Heart left ventricle (tissue), 13 donors: ENCODE measurements around the gene NDOR1.

Experiments used
- POLR2A ChIP-seq, 2 donors: fragments of 450-650 bp; IDR thresholded peaks; one replicate each; pipeline ENCODE4 v1.6.1; 2017; ENCODE audit warnings: antibody characterized with exemption in 2 of 2, mild to moderate bottlenecking in 2 of 2, moderate library complexity in 2 of 2
- TF ChIP-seq, protein P1 (sequence below), 12 donors: fragments of 200-600 bp; sonication (generic) in 4 of 12; IDR thresholded peaks; one replicate each; pipeline versions ENCODE4 v1.5.0 to v1.8.0; 2018 to 2022; ENCODE audit warnings: antibody characterized with exemption in 12 of 12, mild to moderate bottlenecking in 5 of 12
- donor health status: ischemic (EF 13 %, LVEDD 7.1; RV severe dilation, severe dysfunction).
- donor health status: DM: no; HTN: yes; CAD: no.
- donor health status: DM: no; HTN: no; CAD: no.
- donor health status: ischemic (EF 25% LVEDD 6.9; RV normal size, moderate dysfunction).
- donor health status: ischemic (EF 25% LVEDD 5.7; RV mildly dilated, moderate dysfunction).
- donor health status: ischemic (EF 35%, LVEDD 5.7; RV mildly dilated, moderate dysfunction).
- donor health status: nonischemic (EF 11% LVEDD 7.7; RV severe dilation, severe dysfunction).
- donor health status: DM: yes; HTN: yes; CAD: no.
- donor health status: PGD.
- donor health status: ischemic (EF 29% LVEDD 5.4; RV normal size, mild dysfunction).
- donor health status: nonischemic (EF 23%, LVEDD 6.1; RV moderate dilation, normal function).

DNA sequence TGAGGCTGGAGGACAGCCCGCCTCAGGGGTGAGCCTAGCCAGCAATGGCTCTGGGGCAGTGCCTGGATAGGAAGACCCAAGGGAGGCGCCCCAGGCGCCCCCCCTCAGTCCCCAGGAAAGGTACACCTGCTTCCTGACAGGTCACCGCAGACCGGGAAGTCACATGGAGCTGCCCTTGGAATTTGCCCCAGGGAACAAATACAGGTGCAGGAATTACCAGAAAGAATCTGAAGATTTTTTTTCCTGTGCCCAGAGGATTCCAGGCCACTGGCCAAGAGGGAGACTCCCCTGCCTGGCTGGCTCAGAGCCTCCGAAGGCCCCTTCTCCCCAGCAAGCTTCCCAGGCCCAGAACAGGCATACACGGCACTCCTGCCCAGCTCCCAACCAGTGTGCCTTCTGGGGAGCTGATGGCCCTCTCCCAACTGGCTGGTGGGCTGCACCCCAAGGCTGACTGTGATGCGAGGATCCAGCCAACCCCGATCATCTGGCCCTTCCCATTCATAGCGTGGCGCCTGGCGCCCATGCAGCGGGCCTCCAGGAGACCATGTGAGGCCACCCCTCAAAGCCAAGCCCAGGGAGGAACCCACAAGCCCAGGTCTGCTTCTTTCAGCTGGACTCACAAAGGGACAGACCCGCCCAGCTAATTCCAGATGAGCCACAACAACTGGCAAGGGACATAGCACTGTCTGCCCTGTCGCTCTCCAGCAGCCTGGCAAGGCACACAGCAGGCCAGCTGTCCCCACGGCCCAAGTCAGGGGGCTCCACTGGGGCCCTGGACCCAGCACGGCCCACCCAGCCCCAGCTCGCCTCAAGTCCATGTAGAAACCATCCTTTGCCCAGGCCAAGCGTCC lies 7.2 kb upstream of the NDOR1 start:
- TF ChIP-seq, protein P1, sequence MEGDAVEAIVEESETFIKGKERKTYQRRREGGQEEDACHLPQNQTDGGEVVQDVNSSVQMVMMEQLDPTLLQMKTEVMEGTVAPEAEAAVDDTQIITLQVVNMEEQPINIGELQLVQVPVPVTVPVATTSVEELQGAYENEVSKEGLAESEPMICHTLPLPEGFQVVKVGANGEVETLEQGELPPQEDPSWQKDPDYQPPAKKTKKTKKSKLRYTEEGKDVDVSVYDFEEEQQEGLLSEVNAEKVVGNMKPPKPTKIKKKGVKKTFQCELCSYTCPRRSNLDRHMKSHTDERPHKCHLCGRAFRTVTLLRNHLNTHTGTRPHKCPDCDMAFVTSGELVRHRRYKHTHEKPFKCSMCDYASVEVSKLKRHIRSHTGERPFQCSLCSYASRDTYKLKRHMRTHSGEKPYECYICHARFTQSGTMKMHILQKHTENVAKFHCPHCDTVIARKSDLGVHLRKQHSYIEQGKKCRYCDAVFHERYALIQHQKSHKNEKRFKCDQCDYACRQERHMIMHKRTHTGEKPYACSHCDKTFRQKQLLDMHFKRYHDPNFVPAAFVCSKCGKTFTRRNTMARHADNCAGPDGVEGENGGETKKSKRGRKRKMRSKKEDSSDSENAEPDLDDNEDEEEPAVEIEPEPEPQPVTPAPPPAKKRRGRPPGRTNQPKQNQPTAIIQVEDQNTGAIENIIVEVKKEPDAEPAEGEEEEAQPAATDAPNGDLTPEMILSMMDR (IDR thresholded peaks at IDR 0.05), result no peak
- TF ChIP-seq POLR2A (IDR thresholded peaks at IDR 0.05), result no peak
